Measurements from ENCODE around the gene PLEKHG3.
A peak's percentile ranks its signal among the peaks of the same experiment; 100 is the strongest.

PLEKHG3 gene

DNA sequence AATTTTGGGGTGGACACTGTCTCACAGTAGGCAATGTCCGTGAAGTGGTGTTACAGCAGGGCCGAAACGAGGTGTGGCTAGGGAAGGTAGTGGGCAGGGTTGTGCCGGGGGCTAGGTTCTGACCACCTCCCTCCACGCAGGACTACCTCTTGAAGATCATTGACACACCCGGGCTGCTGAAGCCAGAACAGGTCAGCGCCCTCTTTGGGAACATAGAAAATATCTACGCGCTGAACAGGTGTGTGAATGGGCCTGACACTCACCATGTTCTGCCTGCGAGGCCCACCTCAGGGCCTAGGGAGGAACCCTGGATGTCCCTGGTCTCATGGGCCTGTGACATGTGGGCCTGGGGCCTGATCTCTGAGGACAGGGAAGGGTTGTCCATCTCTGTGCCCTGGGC lies 24.6 kb downstream of the PLEKHG3 start:
- DNase-seq = no peak

DNA sequence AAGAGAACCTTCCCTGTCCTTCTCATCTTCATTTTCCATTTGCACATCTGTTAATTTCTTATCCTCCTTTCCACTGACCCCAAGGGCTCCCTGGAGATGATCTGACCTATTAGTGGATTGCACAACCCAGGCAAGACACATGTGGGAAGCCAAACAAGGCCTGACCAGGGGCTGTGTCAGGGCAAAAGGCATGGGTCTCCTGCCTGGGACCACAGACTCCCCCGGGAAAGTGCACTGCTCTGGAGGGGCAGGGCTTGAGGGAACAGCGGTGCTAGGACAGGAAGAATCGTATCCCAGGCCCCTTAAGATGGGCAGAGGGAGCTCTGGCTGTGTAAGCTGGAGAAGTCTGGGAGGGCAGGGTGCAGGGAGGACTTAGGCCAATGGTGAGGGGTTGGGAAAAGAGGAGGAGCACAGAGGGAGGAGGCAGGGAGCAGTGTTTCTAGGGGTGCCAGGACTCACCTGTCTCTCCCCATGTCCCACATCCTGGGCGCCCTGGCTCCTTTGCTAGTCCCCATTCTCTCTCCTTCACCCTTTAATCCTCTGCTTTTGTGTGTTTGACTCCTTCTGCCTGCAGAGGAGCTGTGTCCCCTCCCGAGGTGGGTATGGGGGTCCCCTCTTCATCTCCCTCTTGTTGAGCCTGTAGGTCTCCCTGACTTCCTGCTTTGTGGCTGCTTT lies 25.3 kb downstream of the PLEKHG3 start:
- DNase-seq = no peak

DNA sequence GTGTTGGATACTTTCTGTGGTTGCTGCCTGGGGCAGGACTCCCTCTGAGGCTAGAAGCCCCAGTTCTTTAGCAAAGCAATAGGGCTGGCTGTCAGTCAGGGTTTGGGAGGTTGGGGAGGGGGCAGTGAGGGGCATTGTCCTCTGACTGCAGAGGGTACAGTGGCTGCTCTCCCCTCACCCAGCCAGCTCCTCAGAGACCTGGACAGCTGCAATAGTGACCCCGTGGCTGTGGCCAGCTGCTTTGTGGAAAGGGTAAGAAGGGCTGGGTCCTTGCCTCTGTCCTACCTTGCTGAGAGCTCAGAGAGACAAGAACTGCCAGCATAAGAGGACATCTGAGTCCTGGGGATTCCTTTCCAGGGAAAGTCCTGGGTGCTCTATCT lies 25.8 kb downstream of the PLEKHG3 start:
- DNase-seq = no peak

DNA sequence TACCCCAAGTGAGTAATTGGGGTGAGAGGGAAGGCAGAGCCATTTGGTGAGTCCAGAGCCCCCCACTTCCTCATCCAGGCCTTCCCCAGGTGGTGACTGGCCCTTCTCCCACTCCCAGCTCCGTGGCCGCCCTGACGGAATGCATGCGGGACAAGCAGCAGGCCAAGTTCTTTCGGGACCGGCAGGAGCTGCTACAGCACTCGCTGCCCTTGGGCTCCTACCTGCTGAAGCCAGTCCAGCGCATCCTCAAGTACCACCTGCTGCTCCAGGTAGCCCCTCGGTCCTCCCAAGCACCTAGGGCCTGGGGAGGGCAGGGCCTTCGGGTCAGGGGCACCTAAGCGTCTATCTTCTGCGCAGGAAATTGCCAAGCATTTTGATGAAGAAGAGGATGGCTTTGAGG lies 26.5 kb downstream of the PLEKHG3 start:
- no peak for DNase-seq

DNA sequence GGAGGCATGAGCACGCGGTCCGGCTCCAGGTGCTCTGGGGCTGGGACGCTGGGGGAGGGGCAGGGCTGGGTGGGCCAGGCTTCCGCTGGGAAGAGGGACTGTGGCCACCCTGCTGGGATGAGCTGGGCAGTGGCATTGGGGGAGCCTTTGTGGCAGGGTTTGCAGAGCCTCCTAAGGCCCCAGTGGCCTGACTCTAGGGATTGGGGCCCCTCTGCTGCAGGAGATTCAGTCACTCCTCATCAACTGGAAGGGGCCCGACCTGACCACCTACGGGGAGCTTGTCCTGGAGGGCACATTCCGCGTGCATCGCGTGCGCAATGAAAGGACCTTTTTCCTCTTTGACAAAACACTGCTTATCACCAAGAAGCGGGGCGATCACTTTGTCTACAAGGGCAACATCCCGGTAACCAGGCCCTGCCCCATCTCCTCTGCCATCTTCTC lies 26.9 kb downstream of the PLEKHG3 start:
- no peak for DNase-seq

DNA sequence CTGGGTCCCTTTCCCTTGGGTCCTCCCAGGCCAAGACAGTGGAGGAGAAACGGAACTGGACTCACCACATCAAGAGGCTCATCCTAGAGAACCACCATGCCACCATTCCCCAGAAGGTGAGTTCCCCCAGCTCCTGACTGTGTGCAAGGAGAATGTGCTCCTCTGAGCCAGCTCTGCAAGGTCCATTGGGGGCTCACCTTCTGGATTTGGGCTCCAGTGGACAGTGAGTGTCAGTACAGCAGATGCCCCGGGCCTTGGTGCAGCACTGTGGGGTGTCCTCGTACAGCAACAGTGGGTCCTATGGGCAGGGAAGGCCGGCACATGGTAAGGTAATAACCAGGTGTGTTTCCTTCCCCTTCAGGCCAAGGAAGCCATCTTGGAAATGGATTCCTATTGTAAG lies 27.8 kb downstream of the PLEKHG3 start:
- DNase-seq = no peak

DNA sequence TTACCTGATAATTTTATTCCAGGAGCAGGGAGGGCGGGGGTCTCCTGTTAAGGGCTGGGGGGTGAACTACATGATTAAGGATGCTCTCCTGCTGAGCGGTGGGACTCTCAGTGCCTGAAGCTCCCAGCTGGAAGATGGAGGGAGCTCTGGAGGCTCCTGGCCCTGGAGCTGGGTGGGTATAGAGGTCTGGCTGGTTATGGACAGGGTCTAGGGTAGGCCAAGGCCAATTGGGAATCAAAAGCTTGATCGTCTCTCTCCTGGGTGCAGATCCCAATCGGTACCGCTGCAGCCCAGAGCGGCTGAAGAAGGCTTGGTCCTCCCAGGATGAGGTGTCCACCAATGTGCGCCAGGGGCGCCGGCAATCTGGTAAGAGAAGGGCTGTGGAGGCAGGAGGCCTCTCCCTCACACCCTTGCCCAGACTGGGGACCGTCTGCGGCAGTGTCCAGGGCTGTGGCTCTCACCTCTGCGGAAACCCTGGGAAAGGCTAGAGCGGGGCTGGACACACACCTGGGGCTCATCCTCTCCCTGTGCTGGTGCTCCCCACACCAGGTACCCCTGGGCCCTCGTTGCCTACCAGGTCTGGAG lies 28.4 kb downstream of the PLEKHG3 start:
- DNase-seq = no peak

DNA sequence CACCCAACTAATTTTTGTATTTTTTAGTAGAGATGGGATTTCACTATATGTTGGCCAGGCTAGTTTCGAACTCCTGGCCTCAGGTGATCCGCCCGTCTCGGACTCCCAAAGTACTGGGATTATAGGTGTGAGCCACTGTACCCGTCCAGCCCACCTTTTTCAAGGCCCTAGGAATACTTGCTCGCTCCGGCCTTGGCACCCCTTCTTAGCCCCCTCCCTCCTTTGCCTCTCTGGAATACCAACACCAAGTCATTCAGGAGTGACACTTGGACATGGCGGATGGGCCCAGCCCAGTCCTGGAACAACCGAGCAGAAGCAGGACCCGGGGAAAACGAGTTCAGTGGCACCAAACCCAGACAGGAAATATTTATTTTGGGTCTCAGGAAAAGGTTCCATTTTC lies 29.1 kb downstream of the PLEKHG3 start:
- no peak for DNase-seq

DNA sequence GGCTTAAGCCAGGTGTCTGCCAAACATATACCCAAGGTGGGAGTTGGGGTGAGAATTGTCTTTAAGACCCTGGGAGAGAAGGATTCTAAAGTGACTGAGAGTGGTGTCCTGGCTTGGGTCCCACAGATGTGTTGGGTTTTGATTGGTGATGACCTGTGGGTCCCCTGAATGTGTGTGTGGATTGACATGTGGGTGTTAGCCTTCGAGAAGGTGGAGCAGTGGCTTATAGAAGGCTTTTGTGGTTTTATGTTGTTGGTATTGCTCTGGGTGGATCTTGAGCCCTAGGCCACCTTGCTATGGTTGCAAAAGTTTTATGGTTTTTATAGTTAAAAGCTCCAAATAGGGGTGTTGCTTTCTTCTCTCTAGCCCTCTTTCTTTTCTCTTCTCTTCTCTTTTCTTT lies 29.7 kb downstream of the PLEKHG3 start:
- DNase-seq = no peak

DNA sequence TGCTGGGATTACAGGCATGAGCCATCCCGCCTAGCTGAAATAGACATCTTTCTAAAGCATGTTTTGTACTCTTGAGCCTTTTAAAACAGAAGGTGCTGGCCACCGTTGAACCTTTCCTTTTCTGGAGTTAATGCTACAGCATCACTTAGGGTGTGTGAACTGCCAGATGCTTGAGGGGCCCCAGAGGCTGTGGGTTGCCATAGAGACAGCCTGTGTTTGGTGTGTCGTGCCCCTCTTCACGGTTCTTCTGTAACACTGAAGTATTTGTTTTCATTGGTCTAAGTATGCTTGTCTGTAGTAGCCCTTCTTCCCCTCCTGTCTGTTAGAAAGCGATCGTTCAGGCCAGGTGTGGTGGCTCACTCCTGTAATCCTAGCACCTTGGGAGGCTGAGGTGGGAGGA lies 30.8 kb downstream of the PLEKHG3 start:
- peak; percentile 98 for DNase-seq

DNA sequence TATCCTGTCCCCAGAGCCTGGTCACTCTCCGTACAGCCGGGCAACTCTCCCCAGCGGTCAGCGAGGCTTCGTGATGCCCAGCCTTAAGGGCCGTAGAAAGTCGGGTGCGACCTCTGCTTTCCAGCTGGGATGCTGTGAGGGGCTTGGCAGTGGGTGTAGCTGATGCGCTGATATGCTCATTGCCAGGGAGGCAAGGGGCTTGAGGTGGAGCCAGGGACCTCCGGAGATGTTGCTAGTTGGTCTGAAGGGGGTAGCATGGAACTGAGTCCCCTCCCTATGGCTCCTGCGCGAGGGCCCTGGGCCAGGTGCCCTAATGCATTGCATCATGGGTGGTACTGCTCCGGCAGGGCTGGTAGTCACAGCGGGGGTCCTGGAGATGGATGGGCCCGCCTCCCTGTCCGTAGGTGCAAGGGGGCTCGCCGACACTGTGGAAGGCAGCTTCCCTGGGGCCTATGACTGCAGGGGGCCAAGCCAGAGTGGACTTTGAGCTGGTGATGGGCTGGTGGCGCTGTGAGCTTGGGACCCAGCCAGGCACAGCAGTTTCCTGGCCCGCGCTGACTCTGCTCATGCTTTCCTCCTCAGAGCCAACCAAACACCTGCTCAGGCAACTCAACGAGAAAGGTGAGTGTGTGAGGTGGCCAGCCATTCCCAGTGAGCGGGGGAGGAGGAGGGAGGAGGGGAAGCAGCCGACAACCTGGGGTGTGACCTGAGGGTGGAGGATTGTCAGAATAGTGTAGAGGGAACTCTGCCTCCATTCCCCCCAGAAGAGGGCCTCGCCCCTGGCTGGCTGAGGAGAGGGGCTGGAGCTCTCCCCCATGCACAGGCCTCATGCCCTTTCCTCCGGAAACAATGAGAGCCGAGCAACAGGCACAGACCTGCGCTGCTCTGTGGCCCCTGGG lies 32.3 kb downstream of the PLEKHG3 start:
- DNase-seq = peak; percentile 25

DNA sequence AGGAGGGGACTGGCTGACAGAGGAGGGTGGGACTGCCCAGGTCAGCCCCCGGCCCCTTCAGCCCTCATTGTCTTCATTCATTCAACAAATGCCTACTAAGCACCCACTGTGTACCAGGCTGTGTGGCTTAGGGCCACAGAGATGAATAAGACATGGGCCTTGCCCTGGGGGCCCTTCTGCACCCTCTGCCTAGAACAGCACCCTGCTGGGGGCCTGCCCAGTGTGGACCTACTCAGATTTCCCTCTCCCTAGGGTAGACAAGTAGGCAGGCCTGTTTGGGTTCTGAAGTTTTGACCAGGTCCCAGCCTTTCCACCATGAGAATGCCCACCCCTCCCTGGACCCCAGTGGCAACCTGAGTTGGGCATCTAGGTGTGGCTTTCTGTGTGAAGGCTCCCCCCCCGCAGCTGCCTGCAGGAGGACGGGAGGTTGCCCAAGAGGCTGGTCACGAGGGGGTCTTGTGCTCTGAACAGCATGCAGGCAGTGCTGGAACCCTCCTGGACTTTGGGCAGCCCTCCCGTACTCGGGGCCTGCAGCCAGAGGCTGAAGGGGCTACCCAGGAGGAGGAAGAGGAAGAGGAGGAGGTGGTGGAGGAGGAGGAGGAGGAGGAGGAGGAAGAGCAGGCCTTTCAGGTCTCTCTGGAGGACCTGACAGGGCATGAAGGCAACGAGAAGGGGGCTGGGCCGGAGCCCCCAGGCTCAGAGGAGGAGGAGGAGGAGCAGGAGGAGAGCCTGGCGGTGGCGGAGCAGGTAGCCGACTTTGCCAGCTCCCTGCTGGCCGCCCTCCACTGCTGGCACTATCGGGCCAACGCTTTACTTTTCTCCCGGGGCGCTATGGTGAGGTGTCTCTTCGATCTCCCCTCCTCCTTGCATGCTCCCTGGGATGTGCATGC lies 33.4 kb downstream of the PLEKHG3 start:
- DNase-seq = no peak

DNA sequence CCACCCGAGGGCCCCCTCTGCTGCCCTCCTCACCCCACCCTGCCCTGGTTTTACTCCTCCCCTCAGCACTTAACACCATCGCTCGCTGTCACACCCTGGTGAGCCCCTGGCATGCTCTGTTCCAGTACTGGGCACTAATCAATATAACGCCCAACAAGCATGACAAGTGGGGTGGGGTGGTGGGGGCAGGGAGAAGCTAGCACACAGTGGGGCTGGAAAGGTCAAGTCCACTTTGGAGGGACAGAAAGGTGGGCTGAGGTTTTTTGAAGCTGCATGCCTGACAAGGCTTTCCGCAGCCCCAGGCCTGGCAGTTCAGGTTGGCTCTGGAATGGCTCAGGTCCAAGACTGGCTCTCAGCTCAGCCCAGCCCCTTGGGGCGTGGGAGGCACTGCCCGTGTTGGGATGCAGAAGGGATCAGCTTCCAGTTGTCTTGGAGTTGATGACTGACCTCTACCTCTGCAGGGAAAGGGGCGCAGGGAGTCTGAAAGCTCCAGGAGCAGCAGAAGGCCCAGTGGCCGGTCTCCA lies 34.1 kb downstream of the PLEKHG3 start:
- no peak for DNase-seq

DNA sequence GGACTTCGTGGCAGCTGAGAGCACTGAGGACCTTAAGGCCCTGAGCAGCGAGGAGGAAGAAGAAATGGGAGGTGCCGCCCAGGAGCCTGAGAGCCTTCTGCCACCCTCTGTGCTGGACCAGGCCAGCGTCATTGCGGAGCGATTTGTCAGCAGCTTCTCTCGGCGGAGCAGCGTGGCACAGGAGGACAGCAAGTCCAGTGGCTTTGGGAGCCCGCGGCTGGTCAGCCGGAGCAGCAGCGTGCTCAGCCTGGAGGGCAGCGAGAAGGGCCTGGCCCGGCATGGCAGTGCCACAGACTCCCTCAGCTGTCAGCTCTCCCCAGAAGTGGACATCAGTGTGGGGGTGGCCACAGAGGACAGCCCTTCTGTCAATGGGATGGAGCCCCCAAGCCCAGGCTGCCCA lies 37.0 kb downstream of the PLEKHG3 start:
- DNase-seq = no peak

DNA sequence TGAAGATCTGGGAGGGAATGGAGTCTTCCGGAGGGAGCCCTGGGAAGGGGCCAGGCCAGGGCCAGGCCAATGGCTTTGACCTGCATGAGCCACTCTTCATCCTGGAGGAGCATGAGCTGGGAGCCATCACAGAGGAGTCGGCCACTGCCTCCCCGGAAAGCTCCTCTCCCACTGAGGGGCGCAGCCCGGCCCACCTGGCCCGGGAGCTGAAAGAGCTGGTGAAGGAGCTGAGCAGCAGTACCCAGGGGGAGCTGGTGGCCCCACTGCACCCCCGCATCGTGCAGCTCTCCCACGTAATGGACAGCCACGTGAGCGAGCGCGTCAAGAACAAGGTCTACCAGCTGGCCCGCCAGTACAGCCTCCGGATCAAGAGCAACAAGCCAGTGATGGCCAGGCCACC lies 37.7 kb downstream of the PLEKHG3 start:
- DNase-seq = no peak

DNA sequence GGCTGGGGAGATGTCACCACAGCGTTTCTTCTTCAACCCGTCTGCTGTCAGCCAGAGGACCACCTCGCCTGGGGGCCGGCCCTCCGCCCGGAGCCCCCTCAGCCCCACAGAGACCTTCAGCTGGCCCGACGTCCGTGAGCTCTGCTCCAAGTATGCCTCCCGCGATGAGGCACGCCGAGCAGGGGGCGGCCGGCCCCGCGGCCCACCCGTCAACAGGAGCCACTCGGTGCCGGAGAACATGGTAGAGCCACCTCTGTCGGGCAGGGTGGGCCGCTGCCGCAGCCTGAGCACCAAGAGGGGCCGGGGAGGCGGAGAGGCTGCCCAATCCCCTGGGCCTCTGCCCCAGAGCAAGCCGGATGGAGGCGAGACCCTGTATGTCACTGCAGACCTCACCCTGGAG lies 38.8 kb downstream of the PLEKHG3 start:
- no peak for DNase-seq

DNA sequence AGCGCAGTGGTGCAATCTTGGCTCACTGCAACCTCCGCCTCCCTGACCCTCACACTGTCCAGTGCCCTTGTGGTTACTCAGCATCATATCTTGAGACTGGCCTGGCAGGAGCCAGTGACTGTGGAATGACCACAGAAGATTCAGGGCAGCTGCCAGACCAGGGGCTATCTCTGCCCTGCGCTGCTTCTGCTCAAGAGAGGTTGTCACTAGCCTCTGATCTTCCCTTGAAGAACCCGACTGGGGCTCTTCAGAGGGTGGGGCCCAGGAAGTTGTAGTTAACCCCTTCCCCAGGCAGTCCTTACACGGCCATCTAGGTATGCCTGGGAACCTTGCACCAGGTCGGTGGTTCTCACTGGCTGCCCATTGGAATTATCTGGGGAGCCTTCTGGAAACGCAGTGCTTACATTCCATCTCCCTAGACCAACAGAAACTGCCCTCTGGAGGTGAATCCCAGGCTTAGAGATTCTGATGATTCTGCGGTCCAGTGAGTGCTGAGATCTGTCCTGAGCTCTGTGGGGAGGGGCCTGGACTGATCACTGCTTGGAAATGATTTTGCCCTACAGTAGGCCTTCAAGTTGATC lies 41.4 kb downstream of the PLEKHG3 start:
- DNase-seq = no peak

DNA sequence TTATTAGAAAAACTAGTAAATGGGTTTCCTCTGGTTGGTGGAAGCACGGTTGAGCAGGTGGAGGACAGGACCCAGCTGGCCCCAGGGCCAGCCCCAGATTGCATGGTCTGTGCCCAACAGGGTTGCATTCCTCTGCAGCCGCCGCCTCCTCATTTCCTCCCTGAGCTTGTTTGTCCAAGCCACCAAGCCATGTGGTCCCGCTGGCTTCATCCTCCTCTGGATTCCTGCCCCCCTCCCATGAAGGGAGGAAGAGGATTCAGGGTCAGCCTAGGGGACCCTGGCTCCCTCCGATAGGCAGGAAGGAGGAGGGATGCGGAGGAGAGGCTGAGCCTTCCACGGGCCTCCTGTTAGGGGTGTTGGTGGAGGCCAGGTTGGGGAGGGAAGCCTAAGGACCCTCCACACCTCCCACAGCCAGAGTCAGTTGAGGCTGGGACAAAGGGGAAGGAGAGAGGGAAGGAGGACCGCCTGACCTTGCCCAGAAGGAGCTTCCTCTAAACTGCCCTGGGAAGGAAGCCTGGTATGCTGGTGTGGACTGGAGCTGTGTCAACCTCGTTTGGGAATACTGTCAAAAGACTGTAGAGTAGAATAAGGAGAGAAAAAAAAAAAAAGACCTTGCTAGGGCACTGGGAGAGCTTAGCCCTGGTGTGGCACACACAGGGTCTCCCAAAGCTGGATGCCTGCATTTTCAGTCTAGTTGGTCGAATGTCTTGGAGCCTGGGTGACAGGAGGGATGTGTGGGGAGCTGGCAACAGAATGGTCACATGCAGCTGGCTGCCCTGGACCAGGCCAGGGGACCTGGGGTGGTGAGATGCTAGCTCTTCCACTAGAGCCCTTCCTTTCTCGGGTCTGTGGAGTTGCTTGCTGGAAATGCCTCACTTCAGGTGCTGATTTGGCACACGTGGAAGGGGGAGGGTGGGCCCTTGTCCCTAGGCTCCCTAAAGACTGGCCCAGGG lies 42.4 kb downstream of the PLEKHG3 start:
- no peak for DNase-seq

DNA sequence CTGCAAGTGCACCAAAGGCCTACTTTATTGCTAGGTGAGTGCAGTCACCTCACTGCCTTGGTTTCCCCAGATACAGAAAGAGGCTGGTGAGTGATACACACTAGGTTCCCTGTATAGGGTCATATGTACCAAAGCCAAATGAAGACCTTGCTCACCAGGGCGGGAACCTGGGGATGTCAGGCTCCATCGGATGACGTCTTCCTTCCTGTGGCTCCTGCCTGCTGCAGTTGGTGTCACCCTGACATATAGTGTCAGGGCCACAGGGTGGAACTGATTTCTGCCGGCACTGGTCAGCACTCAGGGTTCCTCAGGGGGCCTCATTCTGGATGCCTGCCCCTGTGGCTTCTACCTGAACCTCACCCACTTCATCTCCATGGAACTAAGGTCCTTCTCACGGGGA lies 43.1 kb downstream of the PLEKHG3 start:
- DNase-seq = no peak

DNA sequence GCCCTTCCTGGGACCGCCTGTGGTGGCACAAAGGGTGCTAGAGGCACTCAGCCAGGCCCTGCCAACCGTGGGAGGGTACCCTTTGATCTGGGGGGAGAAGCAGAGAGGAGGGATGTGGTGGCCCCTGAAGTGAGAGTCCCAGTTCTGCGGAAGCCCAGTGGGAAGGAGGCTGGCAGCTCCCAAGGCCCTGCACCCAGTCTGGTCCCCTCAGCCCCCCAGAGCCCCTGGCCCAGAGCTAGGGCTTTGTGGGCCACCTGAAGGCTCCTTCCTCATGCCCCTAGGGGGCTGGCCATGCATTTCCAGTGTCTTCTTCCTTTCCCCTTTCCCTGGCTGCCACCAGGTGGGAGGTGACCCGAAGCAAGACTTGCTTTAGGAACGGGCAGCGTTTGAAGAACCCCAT lies 44.3 kb downstream of the PLEKHG3 start:
- DNase-seq = no peak
